H1 (cell line): ENCODE results near the gene PRDX2. TPM values are rescaled to one million over a fixed set of nuclear protein-coding genes. Genes with fewer than 3 reads are reported as not detected.

Source experiments
- CTCF ChIA-PET: fragments of 300-600 bp; sonication (Branson Sonifier 250); formaldehyde crosslinking; loops from one replicate; lab custom pipeline; 2021; ENCODE audit not compliant: partially characterized antibody; lab: Charles Lee
- POLR2A ChIA-PET: fragments of 300-600 bp; sonication (Branson Sonifier 250); formaldehyde crosslinking; loops from one replicate; lab custom pipeline; 2021; ENCODE audit warnings: inconsistent platforms; ENCODE audit not compliant: partially characterized antibody; lab: Charles Lee
- DNase-seq, 2 experiments: peaks; one replicate each; pipeline versions ENCODE4 v3.0.0 to v3.0.0-alpha.2; 2010 to 2022; ENCODE audit warnings: low spot score in 2 of 2, low read depth in 1 of 2, mixed read lengths in 1 of 2
- FAIRE-seq: peaks from 2 replicates; lab custom pipeline; 2011; peaks lifted over from hg19 to GRCh38; lab: Jason Lieb, UNC
- H2AFZ ChIP-seq: 2 replicates; pipeline ENCODE4 v1.8.1; 2012; ENCODE audit warnings: low read length, inconsistent platforms
- H2AK5ac ChIP-seq: 2 replicates; pipeline ENCODE4 v1.6.1; 2013; ENCODE audit warnings: low read depth, low read length
- H2BK120ac ChIP-seq: replicated peaks from 2 replicates; pipeline ENCODE3; 2013; ENCODE audit warnings: low read depth, low read length, inconsistent platforms
- H2BK12ac ChIP-seq: 2 replicates; pipeline ENCODE4 v1.6.1; 2013; ENCODE audit warnings: low read depth, low read length
- H2BK15ac ChIP-seq: 2 replicates; pipeline ENCODE4 v1.6.1; 2013; ENCODE audit warnings: low read length
- H2BK20ac ChIP-seq: 2 replicates; pipeline ENCODE4 v1.6.1; 2013; ENCODE audit warnings: low read length
- H2BK5ac ChIP-seq: 2 replicates; pipeline ENCODE4 v1.6.1; 2013; ENCODE audit warnings: low read depth, low read length
- H3K14ac ChIP-seq: 2 replicates; pipeline ENCODE4 v1.6.1; 2013; ENCODE audit warnings: inconsistent platforms; ENCODE audit not compliant: insufficient read length
- H3K18ac ChIP-seq: 2 replicates; pipeline ENCODE4 v1.6.1; 2013; ENCODE audit warnings: low read length; ENCODE audit errors: extremely low read depth
- H3K23ac ChIP-seq: 2 replicates; pipeline ENCODE4 v1.6.1; 2013; ENCODE audit warnings: inconsistent platforms; ENCODE audit not compliant: insufficient read length
- H3K23me2 ChIP-seq: 2 replicates; pipeline ENCODE4 v1.6.1; 2013; ENCODE audit warnings: low read depth, low read length
- H3K27ac ChIP-seq: 2 replicates; pipeline ENCODE4 v1.6.1; 2011; ENCODE audit warnings: low read depth, low read length, inconsistent platforms
- H3K27me3 ChIP-seq, 4 experiments: replicated peaks in 1 of 4; 1 replicate in 1 of 4; 2 replicates in 3 of 4; pipeline versions ENCODE4 v1.6.1 to v1.8.1; 2011 to 2013; ENCODE audit warnings: low read length in 3 of 4, mild to moderate bottlenecking in 3 of 4, inconsistent platforms in 2 of 4, mixed read lengths in 2 of 4, moderate library complexity in 1 of 4; ENCODE audit not compliant: control insufficient read depth in 3 of 4, insufficient read depth in 3 of 4; ENCODE audit errors: extremely low read depth in 1 of 4
- H3K36me3 ChIP-seq, 4 experiments: 2 replicates each; pipeline versions ENCODE4 v1.6.1 to v1.8.1; 2011 to 2013; ENCODE audit warnings: mild to moderate bottlenecking in 4 of 4, low read length in 3 of 4, moderate library complexity in 2 of 4, control low read depth in 1 of 4, inconsistent platforms in 1 of 4; ENCODE audit not compliant: insufficient read depth in 4 of 4, control insufficient read depth in 2 of 4
- H3K4ac ChIP-seq: replicated peaks from 2 replicates; pipeline ENCODE3; 2013; ENCODE audit warnings: low read length, low read depth, mixed read lengths, inconsistent platforms; ENCODE audit not compliant: insufficient read length
- H3K4me1 ChIP-seq, 4 experiments: replicated peaks in 1 of 4; 1 replicate in 1 of 4; 2 replicates in 3 of 4; pipeline versions ENCODE4 v1.6.1 to v1.8.1; 2011 to 2013; ENCODE audit warnings: low read length in 3 of 4, inconsistent platforms in 2 of 4, mixed read lengths in 1 of 4; ENCODE audit not compliant: insufficient read depth in 4 of 4, control insufficient read depth in 3 of 4
- H3K4me2 ChIP-seq, 2 experiments: 2 replicates each; pipeline versions ENCODE4 v1.6.1 to v1.8.1; 2011 to 2013; ENCODE audit warnings: low read depth in 2 of 2, low read length in 2 of 2, control low read depth in 1 of 2, inconsistent platforms in 1 of 2, mild to moderate bottlenecking in 1 of 2; ENCODE audit not compliant: insufficient read depth in 1 of 2
- H3K4me3 ChIP-seq, 4 experiments: fragments of 200-600, 300-600 bp in 1 of 4; sonication (generic), shearing (Covaris generic), sonication (Bioruptor Twin) in 1 of 4; 2 replicates each; pipeline versions ENCODE4 v1.5.1 to v1.8.1; 2011 to 2016; ENCODE audit warnings: low read length in 4 of 4, low read depth in 3 of 4, control low read depth in 2 of 4, inconsistent platforms in 2 of 4, mild to moderate bottlenecking in 2 of 4, mixed read lengths in 1 of 4, moderate library complexity in 1 of 4; ENCODE audit not compliant: insufficient read depth in 2 of 4; ENCODE audit errors: extremely low read depth in 1 of 4
- H3K56ac ChIP-seq: replicated peaks from 2 replicates; pipeline ENCODE3; 2013; ENCODE audit warnings: low read depth, mild to moderate bottlenecking, mixed read lengths, low read length, inconsistent platforms; ENCODE audit not compliant: insufficient read length
- H3K79me1 ChIP-seq: 2 replicates; pipeline ENCODE4 v1.6.1; 2013; ENCODE audit warnings: low read depth, low read length, control low read depth
- H3K79me2 ChIP-seq, 2 experiments: 2 replicates each; pipeline versions ENCODE4 v1.6.1 to v1.8.1; 2012 to 2013; ENCODE audit warnings: low read length in 2 of 2, mild to moderate bottlenecking in 2 of 2, inconsistent platforms in 1 of 2; ENCODE audit not compliant: insufficient read depth in 2 of 2, control insufficient read depth in 1 of 2
- H3K9ac ChIP-seq, 4 experiments: replicated peaks in 1 of 4; 1 replicate in 1 of 4; 2 replicates in 3 of 4; pipeline versions ENCODE4 v1.6.1 to v1.8.1; 2011 to 2013; ENCODE audit warnings: low read depth in 3 of 4, low read length in 3 of 4, control low read depth in 2 of 4, mild to moderate bottlenecking in 2 of 4, moderate library complexity in 2 of 4, inconsistent platforms in 1 of 4; ENCODE audit errors: extremely low read depth in 1 of 4
- H3K9me3 ChIP-seq, 2 experiments: 2 replicates each; pipeline versions ENCODE4 v1.6.1 to v1.8.1; 2012 to 2013; ENCODE audit warnings: mild to moderate bottlenecking in 2 of 2, moderate library complexity in 2 of 2, control low read depth in 1 of 2, inconsistent platforms in 1 of 2, low read depth in 1 of 2, low read length in 1 of 2, mixed read lengths in 1 of 2; ENCODE audit not compliant: insufficient read depth in 2 of 2
- H4K20me1 ChIP-seq, 2 experiments: replicated peaks in 1 of 2; 2 replicates each; pipeline versions ENCODE3 to v1.8.1; 2011 to 2013; ENCODE audit warnings: inconsistent platforms in 2 of 2, low read length in 2 of 2, mild to moderate bottlenecking in 1 of 2; ENCODE audit not compliant: insufficient read depth in 2 of 2, control insufficient read depth in 1 of 2
- H4K5ac ChIP-seq: 2 replicates; pipeline ENCODE4 v1.6.1; 2013; ENCODE audit warnings: low read length, low read depth, mixed read lengths, inconsistent platforms; ENCODE audit not compliant: insufficient read length
- H4K8ac ChIP-seq: 2 replicates; pipeline ENCODE4 v1.8.0; 2013; ENCODE audit warnings: mild to moderate bottlenecking, moderate library complexity, low read length, inconsistent platforms; ENCODE audit not compliant: insufficient read depth; ENCODE audit errors: extremely low read depth
- H4K91ac ChIP-seq: replicated peaks from 2 replicates; pipeline ENCODE3; 2013; ENCODE audit warnings: low read length, mixed read lengths, inconsistent platforms; ENCODE audit not compliant: insufficient read length
- BCL11A ChIP-seq, 2 experiments: IDR thresholded peaks; one replicate each; pipeline ENCODE4 v1.6.1; 2011; ENCODE audit warnings: low read depth in 2 of 2, low read length in 2 of 2, mild to moderate bottlenecking in 2 of 2
- BRCA1 ChIP-seq: IDR thresholded peaks from 2 replicates; pipeline ENCODE4 v1.6.1; 2012; ENCODE audit warnings: low read depth, low read length, improper control_type of control experiment
- HDAC6 ChIP-seq: IDR thresholded peaks from one replicate; pipeline ENCODE4 v1.7.1; 2012; ENCODE audit warnings: low read depth, mild to moderate bottlenecking, inconsistent platforms, low read length, moderate library complexity
- JUND ChIP-seq: IDR thresholded peaks from 2 replicates; pipeline ENCODE4 v1.6.1; 2011; ENCODE audit warnings: mild to moderate bottlenecking, improper control_type of control experiment, low read length
- KDM4A ChIP-seq: IDR thresholded peaks from one replicate; pipeline ENCODE4 v1.7.1; 2012; ENCODE audit warnings: low read depth, mild to moderate bottlenecking, moderate library complexity, low read length, inconsistent platforms; ENCODE audit not compliant: severe bottlenecking
- RFX5 ChIP-seq: IDR thresholded peaks from 2 replicates; pipeline ENCODE4 v1.6.1; 2011; ENCODE audit warnings: low read depth, low read length, improper control_type of control experiment, borderline replicate concordance
- SIN3A ChIP-seq, 2 experiments: IDR thresholded peaks in 1 of 2; conservative IDR thresholded peaks in 1 of 2; 2 replicates each; pipeline ENCODE4 v1.6.1; 2011 to 2012; ENCODE audit warnings: low read length in 2 of 2, improper control_type of control experiment in 1 of 2, low read depth in 1 of 2, mild to moderate bottlenecking in 1 of 2
- SIX5 ChIP-seq: IDR thresholded peaks from 2 replicates; pipeline ENCODE4 v1.6.1; 2011; ENCODE audit warnings: mild to moderate bottlenecking, low read depth, low read length
- TCF12 ChIP-seq: IDR thresholded peaks from 2 replicates; pipeline ENCODE4 v1.6.1; 2011; ENCODE audit warnings: low read depth, mild to moderate bottlenecking, low read length
- WGBS, 2 experiments: shearing (Covaris generic) in 1 of 2; methylation state at CpG; one replicate each; pipeline versions ENCODE4 v1.1.6 to v1.1.7; 2013 to 2015; ENCODE audit warnings: low lambda C conversion rate in 2 of 2, mixed read lengths in 2 of 2, inconsistent platforms in 1 of 2, low coverage in 1 of 2, missing lambda C conversion rate in 1 of 2; ENCODE audit not compliant: insufficient replicate concordance in 2 of 2, insufficient coverage in 1 of 2, insufficient read length in 1 of 2; ENCODE audit errors: extremely low coverage in 1 of 2, missing lambda C conversion rate in 1 of 2; 5-methylcytosine and 5-hydroxymethylcytosine counted together
- polyA plus RNA-seq, 7 experiments: library from polyadenylated mRNA; depleted of rRNA in 3 of 7; stranded (reverse) in 5 of 7; unstranded in 2 of 7; fragments of >200 nt in 5 of 7; fragments of 200-250 nt in 2 of 7; gene quantifications; 1 replicate in 5 of 7; 2 replicates in 1 of 7; 4 replicates in 1 of 7; pipeline versions ENCODE4 v1.2.1 to v1.2.3, GENCODE V29; 2011 to 2013; ENCODE audit warnings: missing spikeins in 2 of 7, mixed read lengths in 2 of 7
- total RNA-seq: library from RNA; stranded (reverse); fragmentation: NEBNext Ultra II Directional; extraction: Animal tissue kit (Norgen Biotek cat#: 25700); gene quantifications from 2 replicates; pipeline ENCODE4 v1.2.1, GENCODE V29; 2021
- TF ChIP-seq, protein P1 (sequence below): IDR thresholded peaks from 2 replicates; pipeline ENCODE4 v1.6.1; 2011; ENCODE audit warnings: low read depth, mild to moderate bottlenecking, low read length; ENCODE audit not compliant: insufficient read depth
- TF ChIP-seq, protein P2 (sequence below): IDR thresholded peaks from 2 replicates; pipeline ENCODE4 v1.6.1; 2011; ENCODE audit warnings: low read length, improper control_type of control experiment

Gene PRDX2
- total and polyA plus RNA-seq, 2 of the 8 experiments (the other 6 are each of a cell fraction or from before 2014, with no cell fraction given) = 380 to 748 TPM

DNA sequence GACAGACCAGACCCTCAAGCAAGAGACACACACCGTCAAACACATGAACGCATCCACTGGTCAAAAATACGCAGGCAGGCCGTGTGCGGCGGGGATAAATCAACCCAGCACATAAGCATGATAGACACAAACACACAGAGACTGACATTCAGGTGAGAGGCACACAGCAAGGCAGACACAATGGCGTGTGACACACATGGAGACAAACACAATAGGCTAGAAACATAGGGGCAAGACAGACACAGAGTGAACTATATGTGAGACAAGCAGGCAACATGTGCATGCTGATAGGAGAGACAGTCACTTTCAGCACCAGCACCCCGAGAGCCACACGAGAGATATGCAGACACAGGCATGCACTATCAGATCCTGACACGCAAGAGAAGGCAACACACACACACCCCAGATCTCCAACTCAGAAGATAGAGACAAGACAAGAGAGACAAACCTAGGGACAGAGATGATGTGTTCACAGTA is 17.2 kb downstream of the PRDX2 start:
- CTCF ChIA-PET = interaction anchor here (9.3 kb wide), 1 partner anchor 11 kb away, joined by 277 read pairs; the partner anchor contains the start of gene JUNB
- no peak overlapping the region; a peak in 1 of 4 replicates for H3K4me2 ChIP-seq
- peak overlapping the region; percentile 95 for H2BK20ac ChIP-seq
- H4K8ac ChIP-seq = no peak overlapping the region
- peak overlapping the region; percentile 82; the same call in 1 of the 2 replicates for H2BK5ac ChIP-seq
- no peaks in the 10 kb centered on the region for H3K79me2 ChIP-seq
- TF ChIP-seq TCF12 = no peak
- TF ChIP-seq SIX5 = no peak
- no peak for TF ChIP-seq BRCA1
- TF ChIP-seq, protein P1, sequence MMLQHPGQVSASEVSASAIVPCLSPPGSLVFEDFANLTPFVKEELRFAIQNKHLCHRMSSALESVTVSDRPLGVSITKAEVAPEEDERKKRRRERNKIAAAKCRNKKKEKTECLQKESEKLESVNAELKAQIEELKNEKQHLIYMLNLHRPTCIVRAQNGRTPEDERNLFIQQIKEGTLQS = no peak
- TF ChIP-seq, protein P2, sequence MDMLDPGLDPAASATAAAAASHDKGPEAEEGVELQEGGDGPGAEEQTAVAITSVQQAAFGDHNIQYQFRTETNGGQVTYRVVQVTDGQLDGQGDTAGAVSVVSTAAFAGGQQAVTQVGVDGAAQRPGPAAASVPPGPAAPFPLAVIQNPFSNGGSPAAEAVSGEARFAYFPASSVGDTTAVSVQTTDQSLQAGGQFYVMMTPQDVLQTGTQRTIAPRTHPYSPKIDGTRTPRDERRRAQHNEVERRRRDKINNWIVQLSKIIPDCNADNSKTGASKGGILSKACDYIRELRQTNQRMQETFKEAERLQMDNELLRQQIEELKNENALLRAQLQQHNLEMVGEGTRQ = no peak
- TF ChIP-seq SIN3A (conservative IDR thresholded peaks at IDR 0.05 in 1 of 2, IDR thresholded peaks at IDR 0.05 in 1 of 2; ENCODE audit: low read depth in 1 of 2, low read length in 2 of 2) = no peak
- no peak for TF ChIP-seq HDAC6
- TF ChIP-seq KDM4A = no peak
- TF ChIP-seq JUND = no peak
- no peak for TF ChIP-seq RFX5
- no peak for TF ChIP-seq BCL11A (IDR thresholded peaks at IDR 0.05; ENCODE audit: low read depth in 2 of 2, low read length in 2 of 2)
- no peaks in the 10 kb centered on the region for H3K9me3 ChIP-seq
- no peak overlapping the region for H3K56ac ChIP-seq
- H3K23me2 ChIP-seq = peaks cover 16% of the 10 kb centered on the region; the same call in 1 of the 2 replicates
- H3K4me3 ChIP-seq = no peak overlapping the region
- no peaks in the 10 kb centered on the region for H3K27me3 ChIP-seq
- no peak overlapping the region for H4K5ac ChIP-seq
- peak overlapping the region; percentile 99 for H2AK5ac ChIP-seq
- H2BK120ac ChIP-seq = no peak overlapping the region
- peak overlapping the region; percentile 34 for H3K4ac ChIP-seq
- peak overlapping the region; percentile 99 for H2BK15ac ChIP-seq
- 95% methylated on average over 10 of the region's 10 CpGs; no CpG with 5 or more reads in 1 of the 2 experiments for WGBS, 2 experiments
- no peak overlapping the region for H2AFZ ChIP-seq
- H3K14ac ChIP-seq = no peak overlapping the region
- no peak for DNase-seq
- H3K18ac ChIP-seq = peak overlapping the region; percentile 2; the same call in 1 of the 2 replicates
- no peak overlapping the region for H3K23ac ChIP-seq
- POLR2A ChIA-PET = interaction anchor here (16.6 kb wide), 1 partner anchor 13 kb away, joined by 317 read pairs; the partner anchor contains the start of genes JUNB, PRDX2 and THSD8
- no peaks in the 10 kb centered on the region for H3K36me3 ChIP-seq
- no peaks in the 10 kb centered on the region; the same call in 1 of the 2 replicates for H3K79me1 ChIP-seq
- no peak overlapping the region for H3K9ac ChIP-seq
- peak overlapping the region; percentile 99 for H2BK12ac ChIP-seq
- peak overlapping the region; percentile 52 for H4K91ac ChIP-seq
- H3K27ac ChIP-seq = no peak overlapping the region
- H4K20me1 ChIP-seq = peaks cover 0 to 1% of the 10 kb centered on the region in 2 experiments
- no peak for FAIRE-seq
- peaks cover 16 to 32% (median 20%) of the 10 kb centered on the region in 4 experiments for H3K4me1 ChIP-seq
